Left colon (tissue), 2 donors: ENCODE measurements around the gene HABP2. TPM values are rescaled to one million over a fixed set of nuclear protein-coding genes. Genes with fewer than 3 reads are reported as not detected.

Experiments
- ATAC-seq: fragments of 200-7000 bp; cut with Tn5 transposase; one replicate; pipeline ENCODE4 v1.9.1; 2020; ENCODE audit warnings: mild to moderate bottlenecking, moderate library complexity
- DNase-seq, 2 donors: peaks; one replicate each; pipeline ENCODE4 v3.0.0-alpha.2; 2020
- intact Hi-C, 2 donors: fragments of 100-400 bp; cut with DNase I in 1 of 2; cut with micrococcal nuclease in 1 of 2; formaldehyde crosslinking; loops; one replicate each; pipeline versions ENCODE4 v1.11.2 to v1.14.0; 2022; cut with DNase I, micrococcal nuclease
- total RNA-seq, 2 donors: library from RNA; stranded (reverse); fragmentation: NEBNext Ultra II Directional; extraction: Animal tissue kit (Norgen Biotek cat#: 25700); gene quantifications; one replicate each; pipeline ENCODE4 v1.2.1, GENCODE V29; 2021
- donor health status: DM: no; HTN: no; CAD: no.
- donor health status: DM: yes; HTN: yes; CAD: no.

Gene HABP2
- total RNA-seq, 2 donors from 2014 or later = not detected

GRCh38 chr10:113552014-113552413, 839 bp upstream of the HABP2 start:
- DNase-seq (no peak), ATAC-seq (no peak)
- intact Hi-C loops = no loop called here

- intact Hi-C loops = no loop called here
- no peak for ATAC-seq
Observed at GRCh38 chr10:113553149-113553548, 296 bp downstream of the HABP2 start.

GRCh38 chr10:113554214-113554613, 1.4 kb downstream of the HABP2 start:
- DNase-seq = no peak
- ATAC-seq = no peak
- intact Hi-C loops = no loop called here

More at GRCh38 chr10:113553149-113553548, 296 bp downstream of the HABP2 start:
- DNase-seq = no peak

- intact Hi-C loops = no loop called here
- DNase-seq (no peak), ATAC-seq (no peak)
Observed at GRCh38 chr10:113555245-113555644, 2.4 kb downstream of the HABP2 start.

- DNase-seq (no peak), ATAC-seq (peak; percentile 37)
- intact Hi-C loops = no loop called here
Observed at GRCh38 chr10:113555751-113556150, 2.9 kb downstream of the HABP2 start.

GRCh38 chr10:113557424-113557862, 4.6 kb downstream of the HABP2 start:
- DNase-seq (no peak), ATAC-seq (no peak)
- intact Hi-C loops = no loop called here

GRCh38 chr10:113557903-113558321, 5.1 kb downstream of the HABP2 start:
- ATAC-seq (no peak), DNase-seq (no peak)
- intact Hi-C loops = no loop called here

- ATAC-seq = no peak
- no peak for DNase-seq
- intact Hi-C loops = no loop called here
Observed at GRCh38 chr10:113560071-113560470, 7.2 kb downstream of the HABP2 start.

- ATAC-seq (no peak), DNase-seq (no peak)
- intact Hi-C loops = no loop called here
Observed at GRCh38 chr10:113561214-113561613, 8.4 kb downstream of the HABP2 start.

GRCh38 chr10:113562069-113562468, 9.2 kb downstream of the HABP2 start:
- intact Hi-C loops = no loop called here
- DNase-seq (no peak), ATAC-seq (no peak)

- DNase-seq = no peak
- ATAC-seq = peak; percentile 69
- intact Hi-C loops = no loop called here
Observed at GRCh38 chr10:113562704-113563103, 9.9 kb downstream of the HABP2 start.

- intact Hi-C loops = no loop called here
- DNase-seq (peak; percentile 61 to 87), ATAC-seq (peak; percentile 96)
Observed at GRCh38 chr10:113563306-113564088, 10.6 kb downstream of the HABP2 start.

- intact Hi-C loops = no loop called here
- DNase-seq (no peak), ATAC-seq (no peak)
Observed at GRCh38 chr10:113565364-113565763, 12.5 kb downstream of the HABP2 start.

GRCh38 chr10:113566888-113567287, 14.0 kb downstream of the HABP2 start:
- ATAC-seq = no peak
- intact Hi-C loops = no loop called here

GRCh38 chr10:113569576-113569975, 16.7 kb downstream of the HABP2 start:
- intact Hi-C loops = no loop called here
- no peak for ATAC-seq

More at GRCh38 chr10:113566888-113567287, 14.0 kb downstream of the HABP2 start:
- no peak for DNase-seq

GRCh38 chr10:113572520-113573290, 19.9 kb downstream of the HABP2 start:
- no peak for ATAC-seq
- no peak for DNase-seq
- intact Hi-C loops = no loop called here

More at GRCh38 chr10:113569576-113569975, 16.7 kb downstream of the HABP2 start:
- no peak for DNase-seq

GRCh38 chr10:113573368-113573767, 20.5 kb downstream of the HABP2 start:
- ATAC-seq = no peak
- no peak for DNase-seq

GRCh38 chr10:113576852-113577251, 24.0 kb downstream of the HABP2 start:
- DNase-seq = peak in 1 of 2 donors; percentile 16
- intact Hi-C loops = no loop called here
- no peak for ATAC-seq

More at GRCh38 chr10:113573368-113573767, 20.5 kb downstream of the HABP2 start:
- intact Hi-C loops = no loop called here

GRCh38 chr10:113578773-113579172, 25.9 kb downstream of the HABP2 start:
- DNase-seq (no peak), ATAC-seq (no peak)
- intact Hi-C loops = no loop called here

- no peak for ATAC-seq
- intact Hi-C loops = no loop called here
Observed at GRCh38 chr10:113581092-113581491, 28.2 kb downstream of the HABP2 start.

More at GRCh38 chr10:113581092-113581491, 28.2 kb downstream of the HABP2 start:
- no peak for DNase-seq
